ENCODE results near the gene WAPL.
A peak's percentile ranks its signal among the peaks of the same experiment; 100 is the strongest.

WAPL gene

GRCh38 chr10:86461963-86462804, 59.4 kb downstream of the WAPL start:
- DNase-seq (ENCODE audit: low read depth, low spot score): peak; percentile 73

DNA sequence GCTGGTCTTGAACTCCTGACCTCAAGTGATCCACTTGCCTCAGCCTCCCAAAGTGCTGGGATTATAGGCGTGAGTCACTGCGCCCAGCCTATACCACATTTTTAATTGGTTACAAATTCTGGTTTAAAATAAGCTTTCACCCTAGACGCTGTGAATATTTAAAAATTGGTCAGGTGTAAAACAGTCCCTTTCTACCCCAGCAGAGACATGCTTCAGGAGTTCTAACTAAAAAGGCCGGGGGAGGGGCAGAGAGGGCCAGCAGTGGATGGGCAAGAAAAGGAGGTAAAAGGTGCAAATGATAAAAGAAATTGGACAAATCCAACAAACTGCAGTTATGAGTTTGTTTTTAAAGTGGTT, 70.0 kb downstream of the WAPL start:
- no peak for DNase-seq (ENCODE audit: low read depth, low spot score)

GRCh38 chr10:86450806-86451603, 70.6 kb downstream of the WAPL start:
- no peak for DNase-seq (ENCODE audit: low read depth, low spot score)

DNA sequence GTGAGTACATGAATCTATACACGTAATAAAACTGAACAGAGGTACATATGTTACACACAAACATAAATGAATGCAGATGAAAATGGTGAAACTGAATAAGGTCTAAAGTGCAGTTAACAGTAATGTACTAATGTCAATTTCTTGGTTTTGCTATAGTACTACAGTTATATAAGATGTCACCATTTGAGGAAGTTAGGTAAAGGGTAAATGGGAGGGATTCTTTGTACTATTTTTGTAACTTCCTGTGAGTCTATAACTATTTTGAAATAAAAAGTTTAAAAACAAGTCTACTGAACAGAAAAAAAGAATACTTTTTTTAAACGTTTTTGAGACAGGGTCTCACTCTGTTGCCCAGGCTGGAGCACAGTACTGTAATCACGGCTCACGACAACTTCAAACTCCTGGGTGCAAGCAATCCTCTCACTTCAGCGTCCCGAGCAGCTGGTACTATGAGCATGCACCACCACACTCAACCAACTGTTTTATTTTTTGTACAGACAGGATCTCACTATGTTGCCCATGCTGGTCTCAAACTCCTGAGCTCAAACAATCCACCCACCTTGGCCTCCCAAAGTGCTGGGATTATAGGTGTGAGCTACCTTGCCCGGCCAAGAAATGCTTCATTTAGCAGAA, 71.5 kb downstream of the WAPL start:
- DNase-seq (ENCODE audit: low read depth, low spot score): no peak

GRCh38 chr10:86447432-86447831, 74.2 kb downstream of the WAPL start:
- DNase-seq (ENCODE audit: low read depth, low spot score): no peak

DNA sequence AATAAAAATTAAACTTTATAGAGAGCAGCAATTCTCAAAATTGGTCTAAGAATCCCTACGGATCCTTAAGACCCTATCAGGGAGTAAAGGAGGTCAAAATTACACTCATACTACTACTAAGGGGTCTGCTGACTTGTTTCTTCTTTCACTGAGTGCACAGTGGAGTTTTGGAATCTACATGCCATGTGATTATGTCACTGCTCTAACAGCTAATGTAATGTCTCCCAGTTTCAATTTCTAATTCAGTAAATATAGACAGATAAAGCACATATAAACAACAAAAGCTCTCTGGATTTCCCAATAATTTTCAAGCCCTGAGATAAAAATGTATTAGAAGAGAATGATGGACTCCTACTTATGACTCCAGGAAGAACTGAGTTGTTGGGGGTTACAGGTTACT, 74.6 kb downstream of the WAPL start:
- no peak for DNase-seq (ENCODE audit: low read depth, low spot score)

- no peak for DNase-seq (ENCODE audit: low read depth, low spot score)
These were observed 75.2 kb downstream of the WAPL start for GRCh38 chr10:86446440-86446839.

GRCh38 chr10:86443936-86444335, 77.7 kb downstream of the WAPL start:
- DNase-seq (ENCODE audit: low read depth, low spot score): no peak

- no peak for DNase-seq (ENCODE audit: low read depth, low spot score)
These were observed 78.5 kb downstream of the WAPL start for GRCh38 chr10:86443069-86443468.

DNA sequence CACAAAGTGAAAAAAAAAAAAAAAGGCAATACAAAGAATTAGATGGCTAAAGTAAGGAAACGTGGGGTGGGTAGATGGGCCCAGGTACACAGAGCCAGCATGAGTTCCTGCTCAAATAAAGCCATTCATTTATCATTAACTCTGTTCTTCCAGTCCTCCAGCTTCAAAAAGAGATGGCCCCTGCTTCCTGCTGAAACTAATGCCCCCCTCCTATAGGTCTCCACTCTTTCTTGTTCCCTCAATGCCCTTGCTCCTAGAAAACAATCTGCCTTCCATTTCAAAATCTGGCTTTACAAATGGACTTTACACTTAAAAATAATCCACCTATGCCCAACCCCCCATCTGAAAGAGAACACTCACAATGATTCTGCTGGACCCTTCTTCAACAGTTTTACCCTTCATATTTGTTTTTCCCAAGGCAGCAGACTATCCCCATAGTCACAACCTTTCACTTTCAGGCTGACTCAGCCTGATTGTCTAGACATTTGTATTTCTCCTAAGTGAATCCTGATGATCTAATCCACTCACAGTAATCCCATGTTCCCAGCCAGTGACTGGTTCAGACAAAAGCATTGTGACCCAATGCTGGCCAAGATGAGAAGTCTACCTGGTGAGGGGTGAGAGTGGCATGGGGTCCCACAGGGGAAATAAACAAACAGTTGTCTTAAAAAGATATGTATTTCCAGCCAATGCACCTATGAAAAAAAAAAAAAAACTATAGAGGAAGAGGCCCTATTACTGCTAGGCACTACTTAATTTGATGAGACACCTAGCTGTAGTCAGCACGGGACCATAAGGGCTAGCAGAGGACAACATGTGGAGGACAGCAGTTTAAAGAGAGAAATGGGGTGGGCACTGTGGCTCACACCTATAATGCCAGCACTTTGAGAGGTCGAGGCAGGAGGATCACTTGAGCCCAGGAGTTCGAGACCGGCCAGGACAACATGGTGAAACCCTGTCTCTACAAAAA, 80.4 kb downstream of the WAPL start:
- DNase-seq (ENCODE audit: low read depth, low spot score): no peak

GRCh38 chr10:86439544-86439943, 82.0 kb downstream of the WAPL start:
- DNase-seq (ENCODE audit: low read depth, low spot score): no peak

- no peak for DNase-seq (ENCODE audit: low read depth, low spot score)
These were observed 83.4 kb downstream of the WAPL start for GRCh38 chr10:86438091-86438749.

GRCh38 chr10:86437447-86437846, 84.1 kb downstream of the WAPL start:
- no peak for DNase-seq (ENCODE audit: low read depth, low spot score)

DNA sequence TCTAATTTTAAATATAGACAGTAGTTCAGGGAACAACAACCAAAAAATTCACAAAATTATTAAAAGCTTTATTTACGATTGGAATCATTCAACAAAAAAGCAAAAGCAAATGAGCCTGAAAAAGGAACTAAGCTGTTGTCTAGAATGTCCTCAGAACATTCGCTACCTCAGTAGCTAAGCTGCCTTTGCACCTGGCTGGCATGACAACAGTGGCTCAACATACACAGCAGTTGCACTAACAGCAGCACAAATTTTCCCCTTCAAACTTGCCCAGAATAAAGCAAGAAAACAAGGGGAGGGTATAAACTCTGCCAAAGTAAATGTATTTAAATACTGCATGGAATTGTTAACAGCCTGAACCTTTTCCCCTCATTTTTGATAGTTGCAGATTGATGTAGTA, 84.6 kb downstream of the WAPL start:
- no peak for DNase-seq (ENCODE audit: low read depth, low spot score)

GRCh38 chr10:86434656-86435055, 86.9 kb downstream of the WAPL start:
- DNase-seq (ENCODE audit: low read depth, low spot score): no peak

GRCh38 chr10:86423739-86424138, 97.9 kb downstream of the WAPL start:
- peak; percentile 60 for DNase-seq (ENCODE audit: low read depth, low spot score)

DNA sequence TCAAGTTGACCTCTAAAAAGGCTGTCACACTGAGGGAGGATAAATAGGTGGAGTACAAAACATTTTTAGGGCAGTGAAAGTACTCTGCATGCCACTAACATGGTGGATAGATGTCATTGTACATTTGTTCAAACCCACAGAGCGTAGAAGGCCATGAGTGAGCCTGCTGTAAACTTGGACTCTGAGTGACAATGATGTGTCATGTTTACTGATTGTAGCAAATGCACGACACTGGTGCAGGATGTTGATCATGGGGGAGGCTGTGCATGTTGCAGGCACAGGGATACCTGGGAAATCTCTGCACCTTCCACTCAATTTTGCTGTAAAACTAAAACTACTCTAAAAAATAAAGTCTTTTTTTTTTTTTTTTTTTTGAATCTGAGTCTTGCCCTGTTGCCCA, 102.5 kb downstream of the WAPL start:
- no peak for DNase-seq (ENCODE audit: low read depth, low spot score)

DNA sequence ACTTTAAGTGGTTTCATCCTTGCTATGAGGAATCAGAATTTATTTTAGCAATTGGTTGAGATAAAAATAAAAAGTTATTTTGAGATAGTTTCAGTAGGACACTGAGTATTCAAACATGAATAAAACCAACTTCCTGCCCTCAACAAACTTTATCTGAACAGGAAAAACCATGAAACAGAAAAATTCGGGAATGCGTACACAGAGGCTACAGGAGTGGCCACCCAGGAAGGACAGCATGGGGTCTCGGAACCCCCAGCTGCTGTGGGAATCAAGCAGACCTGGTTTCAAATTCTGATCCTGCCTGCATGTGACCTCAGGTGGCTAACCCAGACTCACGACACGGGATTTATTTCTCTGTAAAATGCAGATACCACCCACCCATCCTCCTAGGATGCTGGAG, 106.0 kb downstream of the WAPL start:
- no peak for DNase-seq (ENCODE audit: low read depth, low spot score)

GRCh38 chr10:86415116-86415515, 106.5 kb downstream of the WAPL start:
- no peak for DNase-seq (ENCODE audit: low read depth, low spot score)

DNA sequence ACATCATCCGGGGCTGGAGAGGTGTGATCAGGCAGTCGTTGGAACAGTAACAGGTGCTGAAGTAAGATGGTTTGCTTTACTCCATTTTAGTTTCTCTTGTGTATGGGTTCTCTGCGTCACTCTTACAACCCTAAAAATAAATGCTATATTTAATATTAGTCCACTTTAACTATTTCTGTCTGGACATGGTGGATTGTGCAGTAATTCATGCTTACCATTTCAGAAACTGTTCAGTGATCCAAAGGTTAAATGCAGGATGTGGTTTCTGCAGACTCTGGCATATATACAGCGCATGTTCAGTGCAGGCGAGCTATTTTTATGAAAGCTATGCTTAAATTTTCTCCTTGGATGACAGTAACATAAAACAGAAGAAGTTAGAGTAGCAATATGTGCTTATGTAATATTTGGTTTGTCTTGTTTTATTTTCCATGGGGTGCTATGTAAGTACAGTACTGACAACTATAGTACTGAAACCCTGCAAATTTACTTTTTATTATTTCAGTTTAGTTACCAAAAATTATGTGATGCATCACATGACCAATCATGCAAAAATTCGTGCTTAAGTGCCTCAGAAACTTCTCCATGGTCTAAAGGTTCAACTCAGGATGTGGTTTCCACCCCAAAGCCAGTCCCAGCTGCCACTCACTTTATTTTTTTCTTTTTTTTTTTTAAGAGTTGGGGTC, 108.4 kb downstream of the WAPL start:
- DNase-seq (ENCODE audit: low read depth, low spot score): no peak
